Activated gamma-delta T cell treated with Interleukin-2 at 50 U/mL for 16 hours (primary cell): ENCODE results near the gene LDLRAD4.
"Not testable (repeated sequence)": the region's sequence is repeated elsewhere in the genome, so short reads cannot be mapped to it uniquely, and the experiment has no call there.

Experiments used
- DNase-seq: peaks from one replicate; pipeline ENCODE4 v3.0.0-alpha.2; 2020

The LDLRAD4 gene

DNA sequence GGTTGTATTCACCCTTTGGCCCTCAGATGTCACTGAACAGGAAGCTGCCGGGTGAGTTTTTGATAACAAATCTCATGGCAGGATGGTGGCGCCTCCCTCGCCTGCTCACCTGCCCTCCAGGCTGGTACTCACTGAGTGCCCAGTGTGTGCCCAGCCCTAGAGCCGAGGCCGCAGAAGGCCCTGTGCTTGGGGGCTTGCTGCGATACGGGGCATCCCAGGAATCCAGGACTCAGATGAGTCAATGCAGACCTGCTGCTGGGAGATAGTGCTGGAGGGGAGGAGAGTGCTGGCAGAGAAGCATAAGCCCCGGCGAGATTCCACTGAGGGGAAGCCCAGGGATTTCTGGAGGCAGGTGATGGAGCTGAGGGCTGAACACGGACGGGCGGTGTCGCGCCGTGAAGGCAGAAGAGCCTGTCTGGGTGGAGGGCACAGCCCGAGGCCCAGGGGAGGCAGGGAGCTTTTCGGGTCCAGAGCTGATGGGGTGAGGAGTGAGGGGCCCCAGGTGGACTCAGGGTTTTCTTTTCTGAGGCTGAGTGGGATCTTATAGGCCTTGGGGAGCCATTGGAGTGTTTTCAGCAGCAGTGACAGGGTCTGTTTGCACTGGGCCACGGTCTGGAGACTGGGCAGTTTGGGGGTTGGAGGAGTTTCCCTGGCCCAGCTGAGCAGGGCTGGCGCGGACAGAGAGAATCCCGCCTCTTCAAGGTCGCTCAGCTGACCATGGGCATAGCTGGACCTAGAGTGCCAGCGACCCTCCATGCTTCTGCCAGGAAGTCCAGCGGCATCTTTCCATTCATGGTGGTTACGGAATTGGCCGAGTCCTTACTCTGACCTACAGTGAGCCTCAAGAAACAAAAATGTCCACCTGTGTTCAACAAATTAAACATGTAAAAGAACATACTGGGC, 35.5 kb downstream of the LDLRAD4 start:
- no peak for DNase-seq

DNA sequence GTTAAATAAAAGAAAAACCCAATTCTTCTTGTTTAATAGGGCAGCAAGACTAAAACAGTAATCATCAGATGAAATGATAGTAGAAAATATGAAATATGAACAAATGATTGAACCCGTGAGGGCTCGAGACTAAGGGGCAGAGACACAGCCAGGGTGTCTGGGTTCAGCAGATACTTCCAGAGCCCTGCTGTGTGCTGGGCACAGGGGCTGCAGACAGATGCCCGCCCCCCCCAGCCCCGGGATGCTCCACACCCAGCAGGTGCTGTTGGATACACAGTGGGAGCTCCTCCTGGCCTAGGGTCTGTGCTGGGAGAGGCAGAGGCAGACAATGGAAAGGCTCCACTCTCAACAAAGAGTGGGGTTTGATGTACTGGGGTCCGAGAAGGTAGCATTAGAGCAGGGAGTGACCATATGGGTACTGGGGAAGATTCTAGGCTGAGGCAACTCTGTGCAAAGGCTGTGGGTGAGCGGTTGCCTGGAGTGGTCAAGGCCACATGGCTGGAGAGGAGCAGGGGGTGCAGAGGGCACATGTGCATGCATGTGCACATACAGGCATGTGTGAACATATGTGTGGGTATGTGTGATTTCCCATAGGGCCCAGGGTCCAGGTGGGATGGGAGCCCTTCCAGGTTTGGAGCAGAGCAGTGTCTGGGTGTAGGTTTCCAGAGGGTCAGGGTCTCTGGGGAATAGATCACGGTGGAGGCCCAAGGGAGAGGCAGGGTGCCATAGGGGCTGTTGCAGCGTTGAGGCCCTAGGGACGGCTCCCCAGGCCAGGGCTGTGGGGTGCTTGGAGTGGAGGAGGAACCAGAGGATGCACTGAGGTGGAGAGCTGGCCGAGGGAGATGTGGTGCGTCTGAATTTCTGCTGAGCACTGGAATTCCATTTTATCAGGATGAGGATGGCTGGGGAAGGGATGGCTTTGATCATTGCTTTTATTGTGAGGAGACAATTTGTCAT, 36.7 kb downstream of the LDLRAD4 start:
- no peak for DNase-seq

DNA sequence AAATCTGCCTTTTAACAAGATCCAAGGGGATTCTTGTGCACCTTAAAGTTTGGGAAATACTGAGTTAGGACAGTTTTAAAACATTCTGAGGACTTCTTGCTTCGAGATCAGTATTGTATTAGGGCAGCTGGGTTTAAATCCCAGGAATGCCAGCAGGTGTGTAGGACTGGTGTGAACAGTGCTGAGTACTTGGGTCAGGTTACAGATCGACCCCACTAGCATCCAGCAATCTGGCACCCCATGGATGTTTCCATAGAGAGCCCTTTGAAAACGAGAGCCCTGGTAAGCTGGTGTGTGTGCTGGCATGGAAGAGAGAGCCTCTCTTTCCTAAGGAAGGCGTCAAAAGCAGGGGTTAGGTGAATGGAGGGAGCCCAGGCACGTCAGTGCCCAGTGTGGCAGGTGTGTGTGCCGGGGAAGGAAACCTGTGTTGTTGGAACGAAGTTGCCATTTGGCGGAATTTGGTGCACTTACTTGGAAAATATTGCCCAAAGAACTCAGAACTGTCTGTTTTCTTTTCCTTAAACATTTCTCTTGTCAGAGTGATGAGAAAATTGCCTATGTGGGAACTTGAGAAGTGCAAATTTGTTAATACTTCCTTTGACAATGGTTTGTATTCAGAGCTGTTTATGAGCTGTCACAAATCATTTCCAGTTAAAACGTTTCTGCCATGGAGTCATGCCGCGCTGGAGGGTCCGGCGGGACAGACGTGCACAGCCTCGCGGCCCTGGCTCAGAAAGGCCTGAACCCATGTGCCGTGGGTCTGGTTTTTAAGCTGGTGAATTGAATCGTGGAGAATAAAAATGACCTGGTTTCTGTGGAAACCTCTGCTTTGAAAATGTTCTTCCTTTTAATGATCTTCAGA, 38.1 kb downstream of the LDLRAD4 start:
- DNase-seq, result no peak

DNA sequence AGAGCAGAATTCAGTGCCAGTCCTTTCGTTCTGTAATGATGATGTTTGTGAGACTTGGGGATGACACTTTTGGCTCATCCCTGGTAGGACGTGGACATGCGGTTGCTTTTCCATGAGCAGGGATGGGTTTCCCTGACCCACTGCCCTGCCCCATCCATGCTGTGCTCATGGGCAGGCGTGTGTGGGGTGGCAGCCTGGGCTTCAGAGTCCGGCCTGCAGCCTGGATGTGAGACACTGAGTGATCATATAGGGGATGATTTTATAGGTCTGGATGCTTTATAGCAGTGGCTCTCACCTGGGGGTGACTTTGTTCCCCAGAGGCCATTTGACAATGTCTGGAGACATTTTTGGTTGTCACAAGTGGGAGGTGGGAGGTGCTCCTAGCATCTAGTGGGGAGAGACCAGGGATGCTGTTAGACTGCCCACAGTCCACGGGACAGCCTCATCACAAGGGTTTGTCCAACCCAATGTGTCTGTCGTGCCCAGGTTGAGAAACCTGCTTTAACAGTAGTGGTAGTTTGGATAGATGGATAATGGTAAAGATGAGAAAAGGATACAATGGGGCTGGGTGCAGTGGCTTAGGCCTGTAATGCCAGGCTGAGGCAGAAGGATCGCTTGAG, 38.9 kb downstream of the LDLRAD4 start:
- no peak for DNase-seq

DNA sequence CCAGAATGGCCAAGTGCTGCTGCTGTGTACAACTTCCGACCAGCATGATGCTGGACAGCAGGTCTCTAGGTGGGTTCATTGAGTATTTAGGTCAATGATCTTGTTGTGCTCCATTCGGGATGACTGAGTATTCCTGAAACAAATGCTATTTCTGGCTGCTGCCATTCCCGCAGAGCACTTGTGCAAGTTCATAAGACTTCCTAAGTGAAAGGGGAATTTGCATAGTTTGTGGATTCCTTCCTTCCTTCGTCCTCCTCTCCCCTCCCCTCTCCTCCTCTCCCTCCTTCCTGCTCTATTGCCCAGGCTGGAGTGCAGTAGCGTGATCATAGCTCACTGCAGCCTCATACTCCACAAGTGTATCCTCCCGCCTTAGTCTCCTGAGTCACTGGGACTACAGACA, 40.4 kb downstream of the LDLRAD4 start:
- DNase-seq, result no peak

DNA sequence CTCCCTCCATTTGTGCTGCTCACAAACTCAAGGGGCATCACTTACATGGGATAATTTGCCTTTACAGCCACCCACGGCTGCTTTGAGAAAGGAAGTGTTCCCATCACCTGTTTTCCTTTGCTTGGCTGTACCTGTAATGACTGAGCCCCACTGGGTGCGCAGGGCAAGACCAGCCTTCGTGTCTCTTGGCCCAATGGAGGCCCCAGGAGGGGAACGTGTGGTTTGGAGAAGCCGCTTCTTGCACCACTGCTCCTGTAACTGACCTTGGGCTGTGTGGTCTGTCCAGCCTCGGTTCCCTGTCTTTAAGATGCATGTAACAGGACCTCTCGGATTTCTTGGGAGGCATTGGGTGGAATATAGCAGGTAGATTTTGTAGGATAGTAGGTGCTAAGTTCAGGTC, 41.1 kb downstream of the LDLRAD4 start:
- no peak for DNase-seq

DNA sequence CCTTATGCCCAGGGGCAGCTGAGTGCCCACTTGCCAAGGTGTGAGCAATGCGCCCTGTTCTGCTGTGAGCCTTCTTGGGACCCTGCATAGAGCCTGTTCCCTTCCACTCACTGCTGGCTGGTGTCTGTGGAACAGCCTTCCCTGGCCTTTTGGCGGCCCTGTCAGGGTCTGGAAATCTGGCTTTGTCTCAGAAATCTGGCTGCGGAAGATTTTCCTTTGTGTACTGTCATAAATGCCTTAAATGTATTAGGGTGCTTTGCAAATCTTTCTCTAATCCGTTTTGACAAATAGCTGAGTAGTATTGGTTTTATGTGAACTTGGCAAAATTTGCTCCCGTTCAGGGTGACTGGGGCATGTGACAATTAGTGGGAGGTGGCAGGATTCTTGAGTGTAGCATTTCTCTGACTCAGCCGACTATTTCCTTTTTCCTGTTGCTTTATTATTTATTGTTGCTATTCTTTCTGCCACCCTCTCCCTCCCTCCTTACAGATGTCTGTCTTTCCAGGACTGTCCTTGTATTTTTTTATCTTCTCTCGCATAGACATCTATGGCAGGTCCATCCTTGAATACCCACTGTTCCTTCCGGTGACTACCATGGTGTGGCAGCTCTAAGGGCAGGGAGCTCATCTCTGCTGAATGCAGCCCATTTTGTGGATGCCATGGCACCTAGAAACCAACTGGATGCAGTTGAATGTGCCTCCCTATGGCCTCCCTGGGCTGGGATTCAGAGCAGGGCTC, 41.8 kb downstream of the LDLRAD4 start:
- DNase-seq, result no peak

DNA sequence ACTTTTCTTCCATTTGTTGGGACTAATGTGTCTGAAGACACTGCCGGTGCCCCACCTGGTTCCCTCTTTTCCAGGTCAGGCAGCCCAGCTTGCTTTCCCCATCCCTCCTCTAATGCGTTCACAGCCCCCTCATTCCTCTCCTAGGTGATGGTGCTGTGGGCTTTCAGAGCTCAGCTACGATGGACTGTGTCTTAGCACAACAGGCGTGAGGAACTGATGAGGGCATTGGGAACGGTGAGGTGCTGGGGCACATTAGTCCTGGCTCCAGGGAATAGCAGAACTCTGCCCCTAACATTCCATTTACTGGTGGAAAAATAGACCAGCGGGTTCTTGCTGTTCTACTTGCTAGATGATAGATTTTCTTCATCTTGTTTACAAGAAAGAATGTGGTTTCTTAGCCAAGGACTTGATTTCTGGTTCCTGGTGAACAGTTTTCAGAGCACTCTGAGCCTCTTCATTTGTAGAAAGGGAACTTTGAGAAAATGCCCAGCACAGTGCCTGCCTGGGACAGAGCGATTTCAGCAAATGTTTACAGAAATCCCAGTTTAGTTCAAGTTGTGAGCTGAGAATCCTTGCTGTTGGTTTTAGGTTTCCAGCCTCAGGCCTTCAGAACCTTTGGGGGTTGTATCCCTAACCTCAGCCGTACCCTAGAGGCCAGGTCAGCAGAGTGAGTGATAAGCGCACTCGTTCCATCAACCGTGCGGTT, 42.5 kb downstream of the LDLRAD4 start:
- no peak for DNase-seq

DNA sequence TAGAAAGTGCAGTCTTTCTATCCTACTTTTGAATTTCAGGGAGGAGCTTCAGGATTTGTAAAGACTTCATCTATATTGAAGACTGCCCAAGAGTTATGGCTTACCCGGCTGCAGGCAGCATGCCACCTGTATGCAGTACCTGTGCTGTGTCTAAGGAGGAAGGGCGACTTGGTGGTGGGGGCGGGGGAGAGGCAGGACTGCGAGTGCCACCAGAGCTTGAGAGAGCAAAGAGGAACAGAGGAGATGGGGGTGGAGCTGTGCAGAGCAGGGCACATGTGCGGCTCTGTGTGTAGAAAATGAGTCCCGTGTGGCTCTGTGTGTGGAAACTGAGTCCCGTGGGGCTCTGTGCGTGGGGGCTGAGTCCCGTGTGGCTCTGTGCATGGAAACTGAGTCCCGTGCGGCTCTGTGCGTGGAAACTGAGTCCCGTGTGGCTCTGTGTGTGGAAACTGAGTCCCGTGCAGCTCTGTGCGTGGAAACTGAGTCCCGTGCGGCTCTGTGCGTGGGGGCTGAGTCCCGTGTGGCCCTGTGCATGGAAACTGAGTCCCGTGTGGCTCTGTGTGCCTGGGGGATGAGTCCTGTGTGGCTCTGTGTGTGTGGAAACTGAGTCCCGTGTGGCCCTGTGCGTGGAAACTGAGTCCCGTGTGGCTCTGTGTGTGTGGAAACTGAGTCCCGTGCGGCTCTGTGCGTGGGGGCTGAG, 43.2 kb downstream of the LDLRAD4 start:
- no peak for DNase-seq

DNA sequence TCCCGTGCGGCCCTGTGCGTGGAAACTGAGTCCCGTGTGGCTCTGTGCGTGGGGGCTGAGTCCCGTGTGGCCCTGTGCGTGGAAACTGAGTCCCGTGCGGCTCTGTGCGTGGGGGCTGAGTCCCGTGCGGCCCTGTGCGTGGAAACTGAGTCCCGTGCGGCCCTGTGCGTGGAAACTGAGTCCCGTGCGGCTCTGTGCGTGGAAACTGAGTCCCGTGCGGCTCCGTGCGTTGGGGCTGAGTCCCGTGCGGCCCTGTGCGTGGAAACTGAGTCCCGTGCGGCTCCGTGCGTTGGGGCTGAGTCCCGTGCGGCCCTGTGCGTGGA, 43.8 kb downstream of the LDLRAD4 start:
- DNase-seq, result not testable (repeated sequence)

DNA sequence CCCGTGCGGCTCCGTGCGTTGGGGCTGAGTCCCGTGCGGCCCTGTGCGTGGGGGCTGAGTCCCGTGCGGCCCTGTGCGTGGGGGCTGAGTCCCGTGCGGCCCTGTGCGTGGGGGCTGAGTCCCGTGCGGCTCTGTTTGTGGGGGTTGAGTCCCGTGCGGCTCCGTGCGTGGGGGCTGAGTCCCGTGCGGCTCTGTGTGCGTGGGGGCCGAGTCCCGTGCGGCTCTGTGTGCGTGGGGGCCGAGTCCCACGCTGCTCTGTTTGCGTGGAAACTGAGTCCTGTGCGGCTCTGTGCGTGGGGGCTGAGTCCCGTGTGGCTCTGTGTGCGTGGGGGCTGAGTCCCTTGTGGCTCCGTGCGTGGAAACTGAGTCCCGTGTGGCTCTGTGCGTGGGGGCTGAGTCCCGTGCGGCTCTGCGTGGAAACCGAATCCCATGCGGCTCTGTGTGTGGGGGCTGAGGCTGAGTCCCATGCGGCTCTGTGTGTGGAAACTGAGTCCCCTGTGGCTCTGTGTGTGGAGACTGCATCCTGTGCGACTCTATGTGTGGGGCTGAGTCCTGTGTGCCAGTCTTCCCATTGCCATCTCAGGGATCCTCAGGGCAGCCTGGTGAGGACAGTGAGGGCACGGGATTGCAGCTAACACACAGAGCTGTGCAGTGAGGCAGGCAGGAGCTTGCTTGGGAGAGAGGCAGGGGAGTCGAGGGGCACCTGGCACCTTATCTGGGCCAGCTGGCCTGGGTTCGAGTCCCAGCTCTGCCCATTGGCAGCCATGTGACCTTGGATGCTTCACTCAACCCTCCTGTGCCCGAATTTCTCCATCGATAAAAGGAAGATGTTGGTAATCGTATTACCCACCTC, 44.5 kb downstream of the LDLRAD4 start:
- DNase-seq, result no peak

DNA sequence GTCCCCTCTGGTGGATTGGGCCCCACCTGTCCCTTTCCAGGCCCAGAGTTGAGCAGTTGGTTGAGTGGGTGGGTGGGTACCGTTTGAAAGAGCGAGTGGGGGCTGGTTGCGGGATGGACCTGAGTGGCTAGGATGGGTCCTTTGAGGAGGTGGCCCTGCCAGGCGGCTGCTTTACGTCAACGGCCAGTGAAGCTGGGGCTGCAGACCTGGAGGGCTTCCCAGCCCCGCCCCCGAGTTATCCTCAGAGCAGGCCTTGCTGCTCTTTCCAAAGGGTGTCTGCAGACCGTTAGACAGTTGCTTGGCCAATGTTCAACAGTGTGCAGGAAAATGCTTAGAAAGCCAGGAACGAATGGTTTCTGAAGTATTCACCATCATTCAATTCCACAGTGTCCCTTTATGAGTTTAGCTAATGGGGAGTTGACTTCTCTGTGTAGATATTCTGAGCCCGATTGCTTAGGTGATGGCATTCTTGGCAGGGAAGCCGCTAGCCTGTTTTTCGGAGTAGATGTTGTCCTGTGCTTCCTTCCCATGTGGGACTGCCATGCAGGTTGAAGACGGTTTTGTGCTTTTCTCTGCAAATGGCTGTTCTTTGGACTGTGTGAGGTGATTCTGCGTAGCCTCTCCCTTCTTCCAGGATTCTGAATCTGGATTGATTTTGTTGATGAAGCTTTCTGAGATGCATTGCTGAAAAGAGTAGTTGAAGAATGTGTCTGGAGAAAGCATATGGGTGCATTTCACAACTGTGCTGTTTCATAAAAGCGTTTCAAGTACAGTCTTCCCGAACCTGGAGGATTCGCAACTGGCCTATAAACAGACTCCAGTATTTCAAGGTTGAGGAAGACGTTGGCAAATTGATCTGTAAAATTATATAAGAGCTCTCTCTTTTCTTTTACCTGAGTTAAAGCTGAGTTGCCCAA, 45.8 kb downstream of the LDLRAD4 start:
- DNase-seq, result no peak

DNA sequence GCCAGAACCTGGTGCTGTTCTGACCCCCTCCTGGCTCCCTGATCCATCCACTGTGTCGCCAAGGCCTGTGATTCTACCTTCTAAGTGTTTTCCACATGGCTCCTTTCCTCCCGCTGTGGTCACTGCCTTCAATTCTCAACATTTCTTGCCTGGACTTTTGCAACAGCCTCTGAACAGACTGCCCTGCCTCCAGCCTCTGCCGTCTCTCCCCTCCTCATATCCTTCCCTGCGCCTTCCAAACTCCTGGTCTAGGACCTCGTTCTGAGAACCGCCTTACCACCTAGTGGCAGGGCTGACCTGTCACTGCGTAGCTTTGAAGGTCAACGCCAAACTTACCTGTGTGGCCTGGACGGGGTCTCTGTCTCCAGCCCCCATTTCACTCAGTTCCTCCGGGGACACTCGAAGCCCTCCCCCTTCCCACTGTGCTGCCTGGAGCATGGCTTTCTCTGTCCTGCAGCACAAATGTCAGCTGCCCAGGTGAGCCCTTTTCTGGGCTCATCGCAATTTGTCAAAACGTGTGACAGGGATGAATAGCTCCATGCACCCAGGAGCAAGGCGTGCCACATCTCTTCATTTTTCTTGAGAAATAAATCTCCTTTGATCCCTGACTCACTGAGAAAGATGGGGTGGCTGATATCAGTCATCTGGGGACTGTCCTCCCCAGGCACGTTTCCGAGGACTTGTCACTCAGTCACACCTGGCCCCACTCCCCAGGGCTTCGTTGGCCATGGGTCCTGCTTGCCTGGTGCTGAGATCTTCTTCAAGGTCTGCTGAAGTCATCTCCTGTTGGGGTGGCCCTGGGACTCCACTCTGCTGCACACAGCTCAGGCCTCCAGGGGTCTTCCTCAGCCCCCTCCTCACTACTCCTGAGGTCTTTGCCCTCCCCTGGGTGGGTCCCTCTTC, 46.7 kb downstream of the LDLRAD4 start:
- no peak for DNase-seq

DNA sequence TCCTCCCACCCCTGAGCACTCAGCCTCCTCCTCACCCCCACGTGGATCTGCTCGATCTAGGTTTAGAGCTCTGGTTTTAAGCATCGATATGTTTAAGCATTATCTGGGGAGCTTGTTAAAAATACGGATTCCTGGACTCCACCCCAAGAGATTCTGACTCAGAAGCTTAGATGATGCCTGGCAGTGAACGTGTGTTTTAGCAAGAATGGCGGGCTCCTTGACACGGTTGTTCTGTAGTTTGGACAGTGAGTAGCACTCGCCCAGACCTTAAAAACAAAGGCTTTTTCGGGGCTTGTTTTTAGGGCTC, 47.3 kb downstream of the LDLRAD4 start:
- no peak for DNase-seq

DNA sequence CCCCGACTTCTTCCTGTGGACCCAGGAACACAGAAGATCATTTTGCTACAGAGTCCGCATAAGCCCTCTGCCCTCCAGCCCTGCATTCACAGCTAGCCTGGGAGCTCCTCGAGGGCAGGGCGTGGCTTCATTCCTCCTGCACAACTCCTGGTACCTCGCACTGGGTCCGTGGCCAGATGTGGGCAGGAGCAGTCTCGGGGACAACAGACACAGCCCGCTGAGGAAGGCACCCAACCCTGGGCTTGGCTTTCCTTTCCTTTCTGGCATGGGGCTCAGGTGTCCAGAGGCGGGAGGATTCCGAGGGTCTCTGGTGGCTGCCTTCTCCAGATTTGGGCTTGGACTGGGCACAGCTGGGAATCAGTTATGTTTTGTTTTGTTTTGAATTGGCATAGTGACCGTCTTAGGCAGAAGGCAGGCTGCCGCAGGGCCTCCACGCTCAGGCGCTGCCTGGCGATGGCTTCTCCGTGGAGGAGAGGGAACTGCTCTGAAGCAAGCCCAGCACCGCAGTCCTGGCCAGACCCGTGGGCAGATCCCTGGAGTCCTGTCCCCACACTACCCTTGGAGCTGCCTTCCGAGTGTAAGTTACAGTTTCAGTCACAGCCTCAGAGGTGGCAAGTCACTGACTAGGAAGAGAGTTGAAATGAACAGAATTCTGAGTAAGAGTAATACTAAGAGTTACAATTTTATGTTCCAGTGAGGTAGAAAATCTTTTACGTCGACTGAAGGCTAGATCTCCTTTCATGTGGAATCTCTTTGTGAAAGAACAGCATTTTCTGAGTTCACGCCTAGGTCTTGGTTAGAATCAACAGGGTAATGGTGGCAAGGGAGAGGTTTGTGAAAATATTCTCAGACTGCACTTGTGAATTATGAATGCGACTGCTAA, 47.9 kb downstream of the LDLRAD4 start:
- no peak for DNase-seq

DNA sequence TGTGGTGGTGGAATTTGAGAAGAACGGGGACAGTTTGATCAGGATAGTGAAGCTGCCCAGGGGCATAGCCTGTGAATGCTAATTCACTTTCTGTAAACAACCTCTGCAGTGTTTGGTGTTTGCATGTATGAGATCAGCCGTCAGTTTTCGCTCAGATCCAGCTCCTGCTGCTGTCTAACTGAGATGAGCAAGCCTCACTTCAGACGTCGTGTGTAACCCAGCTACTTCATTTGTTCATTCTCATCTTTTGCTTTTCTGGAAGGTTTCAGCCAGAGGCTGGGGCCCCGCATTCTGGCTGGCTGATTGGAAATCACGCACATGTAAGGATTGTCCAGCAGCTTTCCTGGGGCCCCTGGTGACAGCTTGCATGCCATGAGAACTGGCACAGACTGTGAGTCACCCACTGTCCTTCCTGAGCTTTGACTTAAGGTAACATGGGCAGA, 48.9 kb downstream of the LDLRAD4 start:
- no peak for DNase-seq
